ENCODE results near the gene TSPAN4.

Gene TSPAN4

DNA sequence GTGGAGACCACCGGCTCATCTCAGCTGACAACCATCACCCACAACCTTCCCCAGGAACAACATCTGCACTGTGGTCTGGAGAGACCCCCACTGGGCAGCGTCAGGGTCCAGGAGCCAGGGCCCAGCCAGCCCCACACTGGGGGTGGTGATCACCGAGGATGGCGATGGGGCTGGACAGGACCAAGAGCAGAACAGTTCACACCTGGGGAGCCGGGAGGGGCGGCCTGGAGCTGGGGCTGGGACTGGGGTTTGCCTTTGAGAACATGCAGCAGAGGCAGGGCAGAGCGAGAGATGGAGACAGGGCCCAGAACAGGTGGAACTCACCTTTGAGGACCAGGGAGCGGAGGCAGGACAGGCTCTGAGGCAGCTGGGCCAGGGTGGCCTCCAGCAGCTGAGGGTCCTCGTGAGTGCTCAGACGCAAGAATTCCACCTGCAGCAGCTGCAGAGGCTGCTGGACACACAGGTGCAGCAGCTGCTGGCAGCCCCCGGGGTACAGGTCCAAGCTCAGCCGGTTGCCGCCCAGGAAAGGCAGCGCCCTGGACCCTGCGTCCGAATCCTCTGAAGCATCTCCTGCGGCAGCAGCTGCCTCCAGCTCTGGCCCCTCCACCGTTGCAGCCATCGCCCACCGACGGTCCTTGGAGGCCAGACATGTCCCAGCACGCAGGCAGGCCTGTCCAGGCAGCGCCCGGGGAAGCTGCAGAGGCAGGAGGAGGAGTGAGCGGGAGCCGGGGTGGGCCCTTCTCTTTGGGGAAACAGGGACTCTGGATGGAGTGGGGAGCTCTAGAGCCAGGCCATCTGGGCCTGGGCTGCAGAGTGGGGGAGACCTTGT lies 38.7 kb upstream of the TSPAN4 start:
- DNase-seq, result no peak
- intact Hi-C loops (cut with DNase I), result no loop called here

DNA sequence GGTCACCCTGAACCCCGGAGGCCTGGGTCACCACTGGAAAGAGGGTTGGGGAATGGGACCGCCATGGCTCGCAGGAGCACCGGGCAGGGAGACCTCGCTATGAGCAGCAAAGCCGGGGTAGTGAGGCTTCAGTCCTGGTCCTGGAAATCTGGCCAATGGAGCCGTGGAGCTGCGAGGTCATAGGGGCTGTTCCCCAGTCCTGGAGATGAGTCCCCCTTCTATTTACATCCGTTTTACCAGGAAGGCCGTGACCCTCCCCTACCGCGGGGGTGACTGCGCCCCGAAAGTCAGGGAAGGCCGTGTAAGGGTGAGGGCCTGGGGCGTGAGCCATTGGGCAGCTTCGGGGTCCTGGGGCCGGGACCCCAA lies 38.1 kb upstream of the TSPAN4 start:
- intact Hi-C loops (cut with DNase I), result no loop called here
- DNase-seq, result no peak

DNA sequence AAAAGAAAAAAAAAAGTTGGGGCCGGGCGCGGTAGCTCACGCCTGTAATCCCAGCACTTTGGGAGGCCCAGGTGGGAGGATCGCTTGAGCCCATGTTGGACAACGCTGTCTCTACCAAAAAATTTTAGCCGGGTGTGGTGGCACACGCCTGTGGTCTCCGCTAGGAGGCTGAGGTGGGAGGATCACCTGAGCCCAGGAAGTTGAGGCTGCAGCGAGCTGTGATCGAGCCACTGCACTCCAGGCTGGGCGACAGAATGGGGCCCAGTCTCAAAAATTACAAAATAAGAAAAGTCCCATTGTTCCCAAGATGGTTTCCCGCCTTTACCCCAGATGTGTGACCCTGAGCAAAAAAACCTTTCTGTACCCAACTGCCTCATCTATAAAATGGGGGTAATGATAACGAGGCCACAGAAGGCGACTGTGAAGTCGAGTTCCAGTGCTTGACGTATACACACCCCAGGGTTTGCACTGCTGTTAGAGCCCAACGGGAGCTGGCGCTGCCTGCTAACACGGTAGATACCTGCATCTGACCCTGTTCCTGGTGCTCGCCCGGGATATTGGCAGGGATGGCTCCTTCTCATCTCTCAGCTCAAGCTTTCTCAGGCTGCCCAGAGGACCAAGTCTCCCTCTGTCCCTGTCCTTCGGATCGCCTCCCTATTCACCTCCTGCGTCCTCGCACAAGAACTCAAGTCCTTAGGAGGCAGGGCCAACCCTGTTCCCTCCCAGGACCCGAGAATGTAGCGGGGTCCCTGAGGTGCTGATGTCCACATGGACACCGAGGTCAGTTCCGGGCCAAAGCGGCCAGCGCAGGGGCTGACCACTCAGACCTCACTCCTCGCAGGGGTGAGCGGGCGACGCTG lies 34.0 kb upstream of the TSPAN4 start:
- DNase-seq, result peak in 1 of 10 donors; percentile 66
- intact Hi-C loops (cut with DNase I), result no loop called here

DNA sequence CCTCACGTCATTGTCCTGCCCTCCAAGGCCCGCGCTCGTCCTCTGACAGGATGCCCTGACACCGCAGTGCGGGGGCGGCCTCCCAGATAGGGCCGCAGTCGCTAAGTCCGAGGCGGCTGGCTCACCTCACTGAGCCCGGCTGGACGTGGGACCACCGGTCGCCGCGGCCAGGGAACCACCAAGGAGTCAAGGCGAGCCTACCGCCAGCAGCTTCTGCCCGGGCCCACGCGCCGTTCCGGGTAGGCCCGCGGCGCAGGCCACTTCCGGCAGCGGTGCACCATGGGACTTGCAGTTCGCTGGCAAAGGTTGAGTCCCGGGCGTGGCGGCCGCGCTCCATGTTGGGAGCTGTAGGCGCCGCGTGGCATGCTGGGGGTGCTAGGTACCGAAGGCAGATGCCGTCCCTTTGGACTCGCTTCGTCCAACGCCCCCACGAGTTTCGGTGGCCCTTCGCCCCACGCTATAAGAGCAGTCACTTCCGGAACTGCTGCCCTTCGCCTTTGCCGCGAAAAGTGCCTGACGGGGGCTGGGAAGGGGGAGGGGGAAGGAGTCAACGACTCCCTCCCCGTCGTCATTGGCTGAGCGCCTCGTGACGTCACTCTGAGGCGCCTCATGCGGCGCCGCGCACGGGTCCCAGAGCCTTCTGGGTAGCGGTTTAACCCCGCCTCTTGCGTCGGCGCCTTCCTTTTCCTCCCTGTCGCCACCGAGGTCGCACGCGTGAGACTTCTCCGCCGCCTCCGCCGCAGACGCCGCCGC lies 33.2 kb upstream of the TSPAN4 start, which contains the start of gene RPLP2:
Gene RPLP2, plus strand, starts transcription at position 681 of the 753 bp plus-strand sequence. CDS start 268 bp downstream, outside the sequence.
- intact Hi-C loops (cut with DNase I), result no loop called here
- peak; percentile 96 to 100 (median 98) for DNase-seq

DNA sequence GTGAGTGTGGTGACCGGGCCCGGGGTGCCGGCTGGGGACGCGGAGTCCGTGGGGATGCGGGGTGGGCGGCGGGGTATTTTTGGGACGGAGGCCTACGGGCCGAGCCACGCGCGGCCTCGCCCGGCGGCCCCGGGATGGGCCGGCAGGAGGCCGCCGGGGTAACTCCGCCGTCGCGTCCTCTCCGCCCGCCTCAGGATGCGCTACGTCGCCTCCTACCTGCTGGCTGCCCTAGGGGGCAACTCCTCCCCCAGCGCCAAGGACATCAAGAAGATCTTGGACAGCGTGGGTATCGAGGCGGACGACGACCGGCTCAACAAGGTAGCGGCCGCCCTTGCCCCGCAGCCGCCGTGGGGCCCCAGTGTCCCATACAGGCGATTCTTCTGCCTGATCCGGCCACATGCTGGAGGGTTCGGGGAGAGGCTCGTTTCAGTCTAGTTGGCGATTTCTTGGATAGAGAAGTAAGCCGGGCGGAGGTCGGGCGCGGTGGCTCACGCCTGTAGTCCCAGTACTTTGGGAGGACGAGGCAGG lies 32.5 kb upstream of the TSPAN4 start:
- no peak for DNase-seq
- intact Hi-C loops (cut with DNase I), result no loop called here

DNA sequence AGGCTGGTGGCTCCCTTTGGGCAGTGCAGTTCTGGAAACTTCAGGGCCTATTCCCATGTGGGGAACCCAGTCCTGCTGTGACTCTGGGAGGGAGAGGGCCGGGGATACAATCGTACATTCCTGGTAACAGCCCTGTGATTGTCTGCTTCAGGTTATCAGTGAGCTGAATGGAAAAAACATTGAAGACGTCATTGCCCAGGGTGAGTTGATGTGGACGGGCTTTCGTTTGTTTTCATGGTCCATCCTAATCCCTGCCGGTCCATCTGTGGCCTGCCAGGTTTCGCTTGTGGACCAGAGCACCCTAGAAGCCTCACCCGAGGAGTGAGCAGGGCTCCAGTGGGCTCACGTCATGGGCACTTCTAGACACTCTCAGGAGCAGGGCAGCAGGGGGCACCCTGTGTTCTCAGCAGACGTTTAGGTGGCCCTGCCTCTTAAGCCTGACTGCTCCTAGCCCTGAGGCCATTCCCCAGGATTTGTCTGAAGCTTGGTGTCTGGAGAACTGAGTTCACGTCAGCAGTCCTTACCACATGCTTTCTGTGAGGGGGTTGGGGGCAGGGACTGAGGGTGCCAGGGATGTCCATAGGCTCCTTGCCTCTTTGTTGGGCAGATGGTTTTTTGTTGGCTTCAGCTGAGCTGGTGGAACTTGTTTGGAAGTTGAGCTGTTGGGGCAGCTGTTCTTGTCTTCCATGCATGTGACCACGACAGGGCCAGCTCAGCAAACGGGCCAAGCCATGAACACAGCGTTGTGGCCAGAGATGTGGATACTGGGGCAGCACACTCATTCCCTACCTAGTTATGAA lies 31.0 kb upstream of the TSPAN4 start:
- intact Hi-C loops (cut with DNase I), result no loop called here
- DNase-seq, result no peak

DNA sequence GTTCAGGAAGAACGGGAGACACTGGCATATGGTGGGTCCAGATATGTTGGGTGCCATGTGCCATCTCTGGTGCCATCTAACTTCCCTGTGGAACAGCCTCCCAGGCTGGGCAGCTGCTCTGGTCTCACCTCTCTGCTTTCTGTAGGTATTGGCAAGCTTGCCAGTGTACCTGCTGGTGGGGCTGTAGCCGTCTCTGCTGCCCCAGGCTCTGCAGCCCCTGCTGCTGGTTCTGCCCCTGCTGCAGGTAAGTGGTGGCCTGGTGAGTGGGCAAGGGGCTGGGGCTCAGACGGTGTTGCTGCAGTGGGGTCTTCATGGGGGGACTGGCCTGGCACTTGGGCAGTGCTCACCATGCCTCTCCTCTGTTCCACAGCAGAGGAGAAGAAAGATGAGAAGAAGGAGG lies 30.3 kb upstream of the TSPAN4 start:
- DNase-seq, result no peak
- intact Hi-C loops (cut with DNase I), result no loop called here

DNA sequence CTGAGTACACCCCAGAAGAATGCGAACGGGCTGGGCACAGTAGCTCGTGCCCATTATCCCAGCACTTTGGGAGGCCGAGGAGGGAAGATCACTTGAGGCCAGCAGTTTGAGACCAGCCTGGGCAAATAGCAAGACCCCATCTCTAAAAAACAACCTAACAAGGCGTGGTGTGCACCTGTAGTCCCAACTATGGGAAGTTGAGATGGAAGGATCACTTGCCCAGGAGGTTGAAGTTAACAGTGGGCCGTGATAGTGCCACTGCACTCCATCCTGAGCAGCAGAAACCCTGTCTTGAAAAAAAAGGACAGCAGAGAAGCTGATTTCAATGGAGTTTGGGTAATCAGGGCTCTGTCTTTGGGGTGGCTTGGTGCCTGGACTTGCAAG lies 29.6 kb upstream of the TSPAN4 start:
- intact Hi-C loops (cut with DNase I), result no loop called here
- DNase-seq, result no peak

DNA sequence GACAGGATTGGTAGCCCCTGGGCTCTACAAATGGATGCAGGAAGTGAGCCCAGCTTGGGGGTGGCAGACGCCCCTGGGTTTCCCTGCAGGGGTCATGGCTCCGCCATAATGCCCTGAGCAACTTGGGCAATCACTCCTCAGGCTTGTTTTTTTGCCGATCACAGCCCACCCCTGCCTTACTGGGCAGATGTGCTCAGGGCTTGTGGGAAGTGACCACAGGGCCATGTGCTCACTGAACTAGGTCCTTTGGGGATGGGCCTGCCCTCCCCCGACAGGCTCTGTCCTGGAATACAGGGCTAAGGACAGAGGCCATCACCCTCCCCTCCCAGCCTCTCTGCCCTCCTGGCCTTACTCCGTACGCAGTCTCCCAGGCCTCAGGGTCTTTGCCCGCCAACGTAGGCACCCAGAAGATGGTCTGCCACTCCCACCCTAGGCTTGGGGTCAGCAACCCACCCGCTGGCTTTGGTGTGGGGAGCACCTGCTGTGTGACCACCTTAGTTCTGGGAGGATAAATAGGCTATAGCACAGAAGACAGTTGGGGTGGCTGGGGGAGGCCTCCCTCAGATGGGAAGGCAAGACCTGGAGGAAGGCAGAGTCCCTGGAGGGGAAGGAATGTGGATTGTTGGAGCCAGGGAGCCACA lies 29.1 kb upstream of the TSPAN4 start:
- intact Hi-C loops (cut with DNase I), result no loop called here
- no peak for DNase-seq

DNA sequence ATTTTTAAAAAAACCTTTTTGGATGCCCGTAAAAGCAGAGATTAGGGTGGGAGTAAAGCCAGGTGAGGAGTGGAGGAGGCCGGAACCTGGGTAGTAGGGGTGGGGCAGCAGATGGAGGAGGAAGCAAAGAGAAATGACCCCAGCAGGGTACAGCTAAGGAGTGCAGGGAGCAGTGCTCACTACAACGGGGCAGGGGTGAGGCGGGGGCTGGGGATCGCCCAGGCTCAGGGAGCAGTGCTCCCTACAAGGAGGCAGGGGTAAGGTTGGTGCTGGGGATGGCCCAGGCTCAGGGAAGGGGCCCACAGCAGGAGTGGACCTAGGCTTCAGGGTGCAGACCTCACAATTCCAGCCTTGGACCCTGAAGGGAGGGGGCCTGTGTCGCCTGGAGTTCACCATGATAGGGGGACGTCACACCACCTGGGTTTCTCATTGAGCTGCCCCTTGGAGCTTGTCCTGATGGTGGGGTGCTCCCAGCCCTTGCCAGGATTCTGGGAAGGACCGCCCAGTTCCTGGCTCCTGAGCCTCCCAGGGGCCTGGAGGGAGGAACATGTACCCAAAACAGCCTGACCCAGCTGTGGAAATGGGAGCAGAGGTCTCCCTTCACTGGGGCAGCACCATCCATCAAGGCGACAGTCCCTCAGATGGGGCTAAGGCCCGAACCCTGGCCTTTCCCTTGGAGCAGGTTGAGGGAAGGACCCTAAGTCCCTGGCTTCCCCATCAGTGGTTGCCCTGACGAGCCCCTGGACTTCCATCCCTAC lies 26.8 kb upstream of the TSPAN4 start:
- DNase-seq, result no peak
- intact Hi-C loops (cut with DNase I), result no loop called here

DNA sequence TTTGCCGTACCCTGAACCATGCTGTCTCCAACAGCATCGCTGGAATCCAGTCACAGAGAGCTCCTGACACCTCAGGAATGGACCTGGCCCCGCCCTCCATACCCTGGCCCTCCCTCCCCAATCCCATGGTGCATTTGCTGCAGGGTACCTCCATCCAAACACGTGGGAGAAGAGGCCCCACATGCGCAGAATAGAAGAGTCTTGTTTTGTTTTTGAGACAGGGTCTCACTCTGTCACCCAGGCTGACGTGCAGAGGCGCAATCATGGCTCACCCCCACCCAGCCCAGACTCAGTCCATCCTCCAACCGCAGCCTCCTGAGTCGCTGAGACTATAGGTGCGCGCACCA lies 26.2 kb upstream of the TSPAN4 start:
- DNase-seq, result no peak
- intact Hi-C loops (cut with DNase I), result no loop called here

DNA sequence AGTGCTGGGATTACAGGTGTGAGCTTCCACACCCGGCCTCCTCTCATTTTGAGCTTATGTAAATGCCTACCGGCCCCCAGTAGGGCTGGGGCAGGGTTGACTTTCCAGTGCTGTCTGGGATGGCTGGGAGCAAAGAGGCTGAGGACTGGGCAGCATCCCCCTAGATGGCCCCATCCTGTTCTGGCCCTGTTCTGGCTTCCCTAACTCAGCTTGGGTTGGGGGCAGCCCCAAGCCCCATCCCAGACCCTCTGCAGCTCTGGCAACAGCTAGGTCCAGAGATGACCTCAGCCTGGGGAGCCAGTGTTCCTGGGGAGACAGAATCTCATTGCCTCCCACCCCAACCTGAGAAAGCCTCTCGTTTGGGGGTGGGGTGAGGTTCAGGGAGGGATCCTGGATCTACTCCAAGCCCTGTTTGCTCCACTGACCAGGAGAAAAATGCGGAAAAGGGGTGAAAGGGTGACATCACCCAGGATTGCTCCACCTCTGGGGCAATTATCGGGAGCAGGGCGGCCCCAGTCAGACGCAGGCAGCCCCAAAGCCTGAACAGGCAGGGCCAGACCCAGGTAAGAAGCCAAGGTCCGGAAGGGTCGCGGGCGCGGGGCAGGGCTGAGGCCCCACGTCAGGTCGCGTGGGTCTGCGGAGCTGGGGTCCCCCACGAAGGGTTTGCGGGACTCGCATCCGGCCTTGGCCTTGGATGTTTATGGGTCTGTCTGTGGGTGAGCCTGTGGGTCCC lies 24.1 kb upstream of the TSPAN4 start, which contains the start of gene PNPLA2:
Gene PNPLA2, plus strand, starts transcription at position 519 of the 733 bp plus-strand sequence. CDS start 805 bp downstream, outside the sequence.
- intact Hi-C loops (cut with DNase I), result no loop called here
- DNase-seq, result no peak

DNA sequence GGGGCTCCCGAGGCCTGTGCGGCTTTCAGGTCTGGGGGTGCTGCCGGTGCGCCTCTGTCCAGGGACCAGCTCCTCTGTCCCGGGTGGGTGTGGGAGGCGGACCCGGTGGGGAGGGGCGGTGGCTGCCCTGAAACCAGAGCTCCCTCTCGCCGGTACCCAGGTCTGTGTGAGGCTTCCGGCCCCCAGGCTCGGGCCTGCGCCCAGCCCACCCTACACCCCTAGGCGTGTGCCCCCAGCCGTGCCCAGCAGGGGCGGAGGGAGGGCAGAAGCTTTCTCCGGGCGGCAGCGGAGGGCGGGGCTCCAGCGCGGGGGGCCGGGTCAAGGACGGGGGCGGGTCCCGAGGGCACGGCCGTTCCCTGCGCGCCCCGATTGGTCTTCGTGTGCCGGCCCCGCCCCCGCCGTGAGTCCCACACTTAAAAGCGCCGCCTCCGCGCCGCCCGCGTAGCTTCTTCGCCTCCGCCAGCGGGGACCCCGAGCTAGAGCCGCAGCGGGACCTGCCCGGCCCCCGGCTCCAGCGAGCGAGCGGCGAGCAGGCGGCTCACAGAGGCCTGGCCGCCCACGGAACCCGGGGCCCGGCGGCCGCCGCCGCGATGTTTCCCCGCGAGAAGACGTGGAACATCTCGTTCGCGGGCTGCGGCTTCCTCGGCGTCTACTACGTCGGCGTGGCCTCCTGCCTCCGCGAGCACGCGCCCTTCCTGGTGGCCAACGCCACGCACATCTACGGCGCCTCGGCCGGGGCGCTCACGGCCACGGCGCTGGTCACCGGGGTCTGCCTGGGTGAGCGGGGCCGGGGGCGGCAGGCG lies 23.3 kb upstream of the TSPAN4 start:
- intact Hi-C loops (cut with DNase I), result no loop called here
- peak; percentile 86 to 99 (median 93) for DNase-seq

DNA sequence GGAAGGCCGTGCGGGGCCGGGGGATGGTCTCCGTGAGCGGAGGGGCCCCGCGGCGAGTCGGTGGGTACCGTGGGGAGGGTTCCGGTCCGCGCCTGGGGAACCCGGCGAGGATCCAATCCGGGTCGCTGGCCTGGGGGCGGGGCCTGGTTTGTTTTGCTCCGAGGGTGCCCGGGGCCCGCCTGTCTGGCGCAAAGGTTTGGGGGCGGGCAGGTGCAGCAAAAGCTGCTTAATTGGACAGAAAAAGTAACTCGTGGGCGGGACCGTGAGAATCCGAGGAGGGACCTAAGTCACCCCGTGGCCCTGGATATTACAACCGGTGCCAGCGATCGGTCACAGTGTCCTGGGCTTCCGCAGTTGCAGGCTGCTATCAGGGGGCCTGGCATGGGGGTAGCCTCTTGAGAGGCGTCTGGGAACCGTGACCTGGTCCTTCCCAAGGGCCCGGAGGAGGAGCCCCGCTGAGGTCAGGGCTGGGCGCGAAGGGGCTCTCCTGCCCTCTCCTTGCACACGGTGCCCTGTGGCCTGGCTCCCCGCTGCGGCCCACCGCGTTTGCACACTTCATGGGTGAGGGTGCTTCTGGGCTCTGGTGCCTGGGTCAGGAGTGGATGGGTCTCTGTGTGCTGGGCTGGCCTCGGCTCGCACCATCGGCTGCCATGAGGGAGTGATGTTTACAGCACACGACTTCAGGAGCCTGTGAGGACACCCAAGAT lies 22.6 kb upstream of the TSPAN4 start:
- intact Hi-C loops (cut with DNase I), result no loop called here
- peak in 8 of 10 donors; percentile 52 to 93 (median 68) for DNase-seq

DNA sequence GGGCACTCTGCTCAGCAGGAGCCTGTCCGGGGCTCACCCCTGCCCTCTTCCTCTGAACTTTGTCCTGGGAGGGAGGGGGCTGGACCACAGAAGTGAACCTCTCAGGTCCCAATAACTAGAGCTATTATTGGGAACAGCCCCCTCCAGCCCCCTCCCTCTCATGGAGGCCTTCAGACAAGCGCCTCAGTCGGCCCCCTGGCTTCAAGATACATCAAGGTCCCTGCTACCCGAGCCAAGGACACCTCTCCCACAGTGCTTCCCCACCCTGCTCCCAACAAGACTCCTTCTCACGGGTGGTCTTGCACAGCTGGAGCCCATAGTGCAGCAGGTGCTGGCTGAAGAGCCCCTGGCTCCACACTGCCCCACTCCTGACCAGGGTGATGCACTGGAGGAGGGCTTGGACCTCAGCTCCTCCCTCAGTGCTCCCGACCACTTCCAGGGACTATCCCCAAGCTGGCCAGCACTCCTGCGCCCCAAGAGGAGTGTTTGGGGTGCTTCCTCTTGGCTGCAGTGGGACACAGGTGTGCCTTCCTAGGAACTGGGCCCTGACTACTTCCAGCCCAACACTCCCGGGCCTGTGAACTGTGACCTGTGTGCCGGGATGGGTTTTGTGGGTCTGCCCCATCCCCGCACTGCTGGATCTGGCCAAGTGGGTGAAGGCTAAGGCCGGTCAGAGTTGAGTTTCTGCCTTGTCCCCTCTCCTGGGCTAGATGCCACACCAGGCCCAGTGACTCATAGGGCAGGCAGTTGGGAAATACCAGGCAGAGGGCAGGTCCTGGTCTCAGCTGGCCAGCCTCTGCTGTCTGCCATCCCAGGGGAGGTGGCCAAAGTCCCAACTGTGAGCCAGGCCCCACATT lies 21.8 kb upstream of the TSPAN4 start:
- peak in 3 of 10 donors; percentile 40 to 61 (median 45) for DNase-seq
- intact Hi-C loops (cut with DNase I), result no loop called here
